IPS-18a (cell line): ENCODE results near the gene SYNE4.
A peak's percentile ranks its signal among the peaks of the same experiment; 100 is the strongest.
"Not testable (repeated sequence)": the region's sequence is repeated elsewhere in the genome, so short reads cannot be mapped to it uniquely, and the experiment has no call there.

Source experiments
- H3K27ac ChIP-seq: one replicate; pipeline ENCODE4 v1.5.1; 2013; ENCODE audit warnings: low read length
- H3K27me3 ChIP-seq: one replicate; pipeline ENCODE4 v1.6.1; 2013; ENCODE audit warnings: mild to moderate bottlenecking, low read length; ENCODE audit not compliant: control insufficient read depth, insufficient read depth
- H3K36me3 ChIP-seq: one replicate; pipeline ENCODE4 v1.6.1; 2013; ENCODE audit warnings: low read depth, low read length; ENCODE audit not compliant: control insufficient read depth
- H3K4me1 ChIP-seq: one replicate; pipeline ENCODE4 v1.6.1; 2013; ENCODE audit warnings: low read depth, low read length; ENCODE audit not compliant: control insufficient read depth
- H3K4me3 ChIP-seq: one replicate; pipeline ENCODE4 v1.5.1; 2013; ENCODE audit warnings: low read length
- H3K9ac ChIP-seq: one replicate; pipeline ENCODE4 v1.6.1; 2013; ENCODE audit warnings: mild to moderate bottlenecking, low read length, moderate library complexity
- H3K9me3 ChIP-seq: one replicate; pipeline ENCODE4 v1.6.1; 2013; ENCODE audit warnings: low read depth, low read length; ENCODE audit not compliant: control insufficient read depth

Gene SYNE4

DNA sequence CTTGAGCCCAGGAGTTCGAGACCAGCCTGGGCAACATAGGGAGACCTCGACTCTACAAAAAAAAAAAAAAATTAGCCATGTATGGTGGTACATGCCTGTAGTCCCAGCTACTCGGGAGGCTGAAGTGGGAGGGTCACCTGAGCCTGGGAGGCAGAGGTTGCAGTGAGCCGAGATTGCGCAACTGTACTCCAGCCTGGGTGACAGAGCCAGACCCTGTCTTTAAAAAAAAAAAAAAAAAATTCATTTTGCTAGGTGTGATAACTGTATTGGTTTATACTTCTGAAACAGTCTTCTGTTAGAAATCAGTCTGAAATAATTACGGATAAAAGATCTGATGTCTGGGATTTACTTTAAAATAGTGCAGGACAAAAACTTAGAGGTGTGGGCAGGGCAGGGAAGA lies 32.5 kb upstream of the SYNE4 start:
- not testable (repeated sequence) for H3K36me3 ChIP-seq, H3K9me3 ChIP-seq, H3K4me3 ChIP-seq, H3K4me1 ChIP-seq, H3K9ac ChIP-seq, H3K27ac ChIP-seq, H3K27me3 ChIP-seq

DNA sequence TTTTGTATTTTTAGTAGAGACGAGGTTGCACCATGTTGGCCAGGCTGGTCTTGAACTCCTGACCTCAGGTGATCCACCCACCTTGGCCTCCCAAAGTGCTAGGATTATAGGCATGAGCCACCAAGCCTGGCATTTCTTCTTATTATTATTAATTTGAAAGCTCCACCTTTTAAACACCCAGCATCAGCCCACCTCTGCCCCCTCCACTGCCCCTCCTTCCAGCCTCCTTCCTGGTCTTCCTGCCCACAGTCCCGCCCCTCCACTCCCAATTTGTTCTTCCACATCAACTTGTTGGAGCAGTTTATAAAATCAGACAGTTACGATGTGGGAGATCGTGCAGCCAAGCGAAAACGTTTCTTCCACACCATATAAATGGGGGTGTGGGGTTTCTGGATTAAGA lies 31.9 kb upstream of the SYNE4 start:
- Histone ChIP-seq H3K27ac (no peak overlapping the region), H3K27me3 (no peaks in the 10 kb centered on the region), H3K36me3 (no peaks in the 10 kb centered on the region), H3K4me1 (no peaks in the 10 kb centered on the region), H3K9me3 (no peaks in the 10 kb centered on the region), H3K9ac (no peak overlapping the region), H3K4me3 (no peak overlapping the region)

DNA sequence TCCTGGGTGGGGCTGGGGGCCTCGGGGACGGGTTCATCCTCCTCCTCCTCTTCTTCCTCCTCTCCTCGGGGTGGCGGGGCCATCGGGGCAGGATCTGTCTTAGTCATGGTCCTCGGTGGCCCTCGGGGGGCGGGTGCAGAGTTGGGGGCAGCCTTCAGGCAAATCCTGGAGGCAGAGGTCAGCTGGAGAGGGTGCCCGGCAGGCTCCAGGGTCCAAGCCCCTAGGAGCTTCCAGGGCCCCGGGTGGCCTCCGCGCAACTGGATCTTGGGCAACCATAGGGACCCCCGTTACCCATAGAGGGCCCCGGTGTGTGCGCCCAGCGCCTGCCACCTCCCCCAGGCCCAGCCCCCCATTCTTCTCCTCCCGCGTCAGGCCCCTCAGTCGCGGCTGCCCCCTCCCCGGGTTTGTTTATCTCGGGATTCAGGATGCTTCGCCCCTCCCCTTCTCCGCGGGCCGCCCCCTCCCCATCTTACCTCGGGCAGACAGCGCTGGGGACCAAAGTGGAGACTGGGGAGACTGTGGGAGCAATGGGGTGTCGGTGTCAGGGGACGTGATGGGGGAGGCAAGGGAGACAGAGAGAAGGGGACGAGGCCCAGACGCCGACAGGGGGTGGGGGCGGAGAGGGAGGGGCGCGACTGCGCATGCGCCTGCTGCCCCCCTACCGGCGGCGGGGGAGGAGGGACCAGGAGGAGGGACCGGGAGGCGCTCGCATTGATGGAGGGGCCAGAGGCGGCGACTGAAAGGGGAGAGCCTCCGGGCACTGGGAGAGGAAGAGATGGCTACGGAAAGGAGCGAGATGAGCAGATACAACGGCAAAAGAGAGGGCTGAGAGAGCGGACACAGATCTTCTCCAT lies 23.9 kb upstream of the SYNE4 start, which contains the start of gene CLIP3:
TSS of gene CLIP3 (minus strand) at position 623 of the 854 bp plus-strand sequence. CDS start at position 107, 516 bp downstream.
- H3K4me3 ChIP-seq = peak within 1 kb of the TSS; percentile 78
- no peaks in the 10 kb centered on the region for H3K36me3 ChIP-seq
- H3K27ac ChIP-seq = no peak within 1 kb of the TSS
- no peaks in the 10 kb centered on the region for H3K9me3 ChIP-seq
- H3K27me3 ChIP-seq = no peaks in the 10 kb centered on the region
- no peaks in the 10 kb centered on the region for H3K4me1 ChIP-seq
- H3K9ac ChIP-seq = peak within 1 kb of the TSS; percentile 32

DNA sequence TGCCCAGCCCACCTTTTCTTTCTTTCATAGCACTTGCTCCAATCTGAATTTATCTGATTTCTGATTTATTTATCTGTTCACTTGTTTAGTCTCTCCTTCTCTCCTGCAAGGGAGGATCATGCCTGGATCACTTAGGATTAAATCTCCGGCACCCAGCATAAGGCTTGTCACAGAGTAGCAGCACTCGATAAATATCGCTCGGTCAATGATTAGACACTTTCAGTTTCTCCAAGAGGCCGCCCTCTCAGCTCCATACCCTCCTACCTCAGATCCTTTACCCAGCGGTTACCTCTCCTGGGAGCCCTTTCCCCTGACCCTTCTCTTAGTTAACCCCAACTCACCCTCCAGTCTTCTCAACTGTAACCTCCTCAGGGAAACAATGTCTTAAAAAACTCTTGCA lies 22.7 kb upstream of the SYNE4 start:
- Histone ChIP-seq H3K4me1 (no peaks in the 10 kb centered on the region), H3K27me3 (no peaks in the 10 kb centered on the region), H3K9me3 (no peaks in the 10 kb centered on the region), H3K27ac (no peak overlapping the region), H3K36me3 (no peaks in the 10 kb centered on the region), H3K9ac (no peak overlapping the region), H3K4me3 (no peak overlapping the region)

- no peaks in the 10 kb centered on the region for H3K9me3 ChIP-seq
- no peaks in the 10 kb centered on the region for H3K27me3 ChIP-seq
- peaks cover 4% of the 10 kb centered on the region for H3K36me3 ChIP-seq
- no peaks in the 10 kb centered on the region for H3K4me1 ChIP-seq
- H3K9ac ChIP-seq = no peak overlapping the region
- no peak overlapping the region for H3K27ac ChIP-seq
- H3K4me3 ChIP-seq = no peak overlapping the region
Measured at GRCh38 chr19:36030264-36031148, 21.9 kb upstream of the SYNE4 start.

DNA sequence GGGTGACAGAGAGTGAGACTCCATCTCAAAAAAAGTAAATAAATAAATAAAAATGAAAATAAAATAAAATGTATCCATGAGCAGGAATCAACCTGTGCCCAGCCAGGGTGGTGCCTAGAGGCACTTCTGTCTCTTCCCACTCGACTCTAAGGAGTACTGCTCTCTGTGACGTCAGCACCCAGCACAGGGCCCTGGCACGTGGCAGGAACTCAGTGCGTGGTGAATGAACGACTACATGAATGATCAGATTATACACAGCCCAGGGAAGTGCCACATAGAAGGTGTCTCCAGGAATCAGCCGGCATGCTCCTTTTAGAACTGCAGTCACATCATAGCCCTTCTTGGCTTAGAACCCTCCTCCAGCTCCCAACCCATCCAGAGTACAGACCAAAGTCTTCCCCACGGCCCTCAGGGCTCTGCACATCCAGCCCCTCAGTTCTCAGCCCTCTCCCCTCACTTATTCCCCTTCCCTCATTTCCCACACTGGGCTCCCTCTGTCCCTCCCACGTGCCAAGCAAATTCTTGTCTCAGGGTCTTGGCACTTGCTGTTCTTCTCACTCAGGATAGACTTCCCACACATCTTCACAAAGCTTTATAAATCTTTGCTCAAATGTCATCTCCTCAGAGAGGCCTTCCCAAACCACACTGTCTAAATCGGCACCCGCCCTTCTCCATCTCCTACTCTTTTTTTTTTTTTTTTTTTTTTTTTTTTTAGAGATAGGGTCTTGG lies 19.9 kb upstream of the SYNE4 start:
- H3K9ac ChIP-seq = no peak overlapping the region

GRCh38 chr19:36027696-36028095 lies 19.1 kb upstream of the SYNE4 start:
- no peaks in the 10 kb centered on the region for H3K27me3 ChIP-seq
- no peak overlapping the region for H3K4me3 ChIP-seq
- no peak overlapping the region for H3K9ac ChIP-seq
- H3K27ac ChIP-seq = no peak overlapping the region
- H3K4me1 ChIP-seq = no peaks in the 10 kb centered on the region
- peaks cover 11% of the 10 kb centered on the region for H3K36me3 ChIP-seq
- H3K9me3 ChIP-seq = no peaks in the 10 kb centered on the region

More for the DNA sequence above, 19.9 kb upstream of the SYNE4 start:
- Histone ChIP-seq H3K27ac (no peak overlapping the region), H3K4me3 (no peak overlapping the region), H3K4me1 (no peaks in the 10 kb centered on the region), H3K27me3 (no peaks in the 10 kb centered on the region), H3K36me3 (peaks cover 9% of the 10 kb centered on the region), H3K9me3 (no peaks in the 10 kb centered on the region)

DNA sequence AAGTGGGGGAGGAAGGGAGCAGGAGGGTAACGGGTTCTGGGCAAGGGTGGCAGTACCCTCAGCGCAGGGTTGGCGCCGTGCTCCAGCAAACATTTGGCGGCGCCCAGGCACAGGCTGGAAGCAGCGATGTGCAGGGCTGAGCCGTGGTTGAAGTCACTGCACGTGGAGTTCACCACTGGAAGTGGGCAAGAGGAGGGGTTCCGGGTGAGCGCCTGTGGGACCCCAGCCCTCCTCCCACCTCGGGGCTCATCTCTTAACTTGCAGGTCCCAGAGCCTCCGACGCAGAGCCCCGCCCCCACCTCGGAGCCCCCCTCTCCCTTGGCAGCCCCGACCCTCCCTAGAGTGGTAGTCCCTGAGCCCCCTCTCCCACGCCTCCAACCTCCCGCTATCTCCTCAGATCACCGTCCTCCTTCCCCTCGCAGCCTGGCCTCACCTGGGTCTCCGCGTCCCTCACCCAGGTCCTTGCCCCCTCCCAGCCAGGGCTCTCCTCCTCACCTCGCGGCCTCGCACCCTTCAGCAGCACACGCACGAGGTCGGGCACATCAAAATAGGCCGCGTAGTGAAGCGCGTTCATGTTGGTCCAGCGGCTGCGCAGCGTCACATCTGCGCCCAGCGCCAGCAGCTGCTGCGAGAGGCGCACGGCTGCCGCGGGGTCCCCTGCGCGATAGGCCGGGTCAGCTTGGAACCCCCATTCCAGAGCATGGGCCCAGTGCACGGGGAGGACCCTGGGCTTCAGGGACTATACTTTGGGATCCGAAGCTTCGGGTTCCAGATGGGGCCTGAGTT lies 17.7 kb upstream of the SYNE4 start:
- H3K36me3 ChIP-seq = peaks cover 11% of the 10 kb centered on the region
- H3K27ac ChIP-seq = no peak overlapping the region
- H3K9me3 ChIP-seq = no peaks in the 10 kb centered on the region
- no peak overlapping the region for H3K4me3 ChIP-seq
- H3K27me3 ChIP-seq = no peaks in the 10 kb centered on the region
- H3K4me1 ChIP-seq = no peaks in the 10 kb centered on the region
- H3K9ac ChIP-seq = no peak overlapping the region

DNA sequence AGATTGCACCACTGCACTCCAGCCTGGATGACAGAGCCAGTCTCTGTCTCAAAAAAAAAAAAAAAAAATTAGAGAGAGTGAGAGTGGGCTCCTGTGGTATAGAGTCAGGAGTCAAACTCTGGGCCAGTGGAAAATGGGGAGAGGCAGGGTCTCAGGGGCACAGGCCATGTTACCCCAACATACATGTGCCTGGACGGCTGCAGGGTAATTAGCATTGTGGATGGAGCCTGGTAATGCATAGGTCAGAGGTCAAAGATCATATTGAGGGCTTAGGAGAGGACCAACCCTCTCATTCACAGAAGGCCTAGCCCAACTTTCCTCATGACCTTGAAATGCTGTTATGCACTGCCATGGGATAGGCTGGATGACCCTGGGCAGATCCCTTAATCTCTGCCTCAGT lies 16.9 kb upstream of the SYNE4 start:
- no peak overlapping the region for H3K9ac ChIP-seq
- no peak overlapping the region for H3K4me3 ChIP-seq
- H3K36me3 ChIP-seq = peaks cover 11% of the 10 kb centered on the region

DNA sequence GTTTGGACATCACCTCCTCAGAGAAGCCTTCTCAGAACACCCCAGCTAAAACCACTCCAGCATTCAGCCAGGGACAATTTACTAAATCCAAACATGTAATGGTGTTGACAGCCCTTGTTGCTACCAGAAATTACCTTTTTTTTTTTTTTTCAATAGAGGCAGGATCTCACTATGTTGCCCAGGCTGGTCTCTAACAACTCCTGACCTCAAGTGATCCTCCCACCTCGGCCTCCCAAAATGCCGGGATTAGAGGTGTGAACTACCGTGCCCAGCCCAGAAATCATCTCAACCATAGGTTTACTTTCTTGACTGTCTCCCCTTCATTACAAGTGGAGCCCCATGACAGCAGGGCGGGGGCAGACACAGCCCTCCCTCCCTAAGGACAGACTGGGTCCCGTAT lies 14.8 kb upstream of the SYNE4 start:
- no peaks in the 10 kb centered on the region for H3K9me3 ChIP-seq
- H3K36me3 ChIP-seq = peaks cover 11% of the 10 kb centered on the region
- H3K4me3 ChIP-seq = no peak overlapping the region
- no peaks in the 10 kb centered on the region for H3K27me3 ChIP-seq
- H3K9ac ChIP-seq = no peak overlapping the region
- no peak overlapping the region for H3K27ac ChIP-seq
- H3K4me1 ChIP-seq = no peaks in the 10 kb centered on the region

More for the DNA sequence above, 16.9 kb upstream of the SYNE4 start:
- Histone ChIP-seq H3K27ac (no peak overlapping the region), H3K4me1 (no peaks in the 10 kb centered on the region), H3K9me3 (no peaks in the 10 kb centered on the region), H3K27me3 (no peaks in the 10 kb centered on the region)
